ENCODE data around the gene SNX19.

DNA sequence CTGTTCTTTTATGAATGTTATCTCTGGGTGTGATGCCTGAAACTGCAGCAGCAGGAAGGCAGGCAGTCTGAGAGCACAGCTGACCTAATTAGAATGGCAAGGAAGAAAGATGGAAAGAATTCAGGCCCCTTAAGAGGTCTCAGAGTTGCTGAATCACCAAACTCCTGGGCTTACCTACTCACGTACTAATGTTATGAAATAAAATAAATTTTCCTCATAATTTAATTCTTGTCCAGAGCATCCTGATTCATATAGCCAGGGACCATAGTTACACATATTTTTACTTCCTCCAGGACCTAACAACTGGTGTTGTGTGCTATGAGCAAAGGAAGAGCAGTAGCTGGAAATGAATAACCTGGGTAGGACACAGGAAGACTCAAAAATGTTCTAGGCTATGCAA, 41.9 kb downstream of the SNX19 start:
- TF ChIP-seq, protein P1, sequence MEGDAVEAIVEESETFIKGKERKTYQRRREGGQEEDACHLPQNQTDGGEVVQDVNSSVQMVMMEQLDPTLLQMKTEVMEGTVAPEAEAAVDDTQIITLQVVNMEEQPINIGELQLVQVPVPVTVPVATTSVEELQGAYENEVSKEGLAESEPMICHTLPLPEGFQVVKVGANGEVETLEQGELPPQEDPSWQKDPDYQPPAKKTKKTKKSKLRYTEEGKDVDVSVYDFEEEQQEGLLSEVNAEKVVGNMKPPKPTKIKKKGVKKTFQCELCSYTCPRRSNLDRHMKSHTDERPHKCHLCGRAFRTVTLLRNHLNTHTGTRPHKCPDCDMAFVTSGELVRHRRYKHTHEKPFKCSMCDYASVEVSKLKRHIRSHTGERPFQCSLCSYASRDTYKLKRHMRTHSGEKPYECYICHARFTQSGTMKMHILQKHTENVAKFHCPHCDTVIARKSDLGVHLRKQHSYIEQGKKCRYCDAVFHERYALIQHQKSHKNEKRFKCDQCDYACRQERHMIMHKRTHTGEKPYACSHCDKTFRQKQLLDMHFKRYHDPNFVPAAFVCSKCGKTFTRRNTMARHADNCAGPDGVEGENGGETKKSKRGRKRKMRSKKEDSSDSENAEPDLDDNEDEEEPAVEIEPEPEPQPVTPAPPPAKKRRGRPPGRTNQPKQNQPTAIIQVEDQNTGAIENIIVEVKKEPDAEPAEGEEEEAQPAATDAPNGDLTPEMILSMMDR (IDR thresholded peaks at IDR 0.05) = no peak
- TF ChIP-seq ZFX (IDR thresholded peaks at IDR 0.05; ENCODE audit: borderline replicate concordance) = no peak
